ENCODE data around the gene EEF1E1.
A peak's percentile ranks its signal among the peaks of the same experiment; 100 is the strongest.
"Not testable (repeated sequence)": the region's sequence is repeated elsewhere in the genome, so short reads cannot be mapped to it uniquely, and the experiment has no call there.

Gene EEF1E1

DNA sequence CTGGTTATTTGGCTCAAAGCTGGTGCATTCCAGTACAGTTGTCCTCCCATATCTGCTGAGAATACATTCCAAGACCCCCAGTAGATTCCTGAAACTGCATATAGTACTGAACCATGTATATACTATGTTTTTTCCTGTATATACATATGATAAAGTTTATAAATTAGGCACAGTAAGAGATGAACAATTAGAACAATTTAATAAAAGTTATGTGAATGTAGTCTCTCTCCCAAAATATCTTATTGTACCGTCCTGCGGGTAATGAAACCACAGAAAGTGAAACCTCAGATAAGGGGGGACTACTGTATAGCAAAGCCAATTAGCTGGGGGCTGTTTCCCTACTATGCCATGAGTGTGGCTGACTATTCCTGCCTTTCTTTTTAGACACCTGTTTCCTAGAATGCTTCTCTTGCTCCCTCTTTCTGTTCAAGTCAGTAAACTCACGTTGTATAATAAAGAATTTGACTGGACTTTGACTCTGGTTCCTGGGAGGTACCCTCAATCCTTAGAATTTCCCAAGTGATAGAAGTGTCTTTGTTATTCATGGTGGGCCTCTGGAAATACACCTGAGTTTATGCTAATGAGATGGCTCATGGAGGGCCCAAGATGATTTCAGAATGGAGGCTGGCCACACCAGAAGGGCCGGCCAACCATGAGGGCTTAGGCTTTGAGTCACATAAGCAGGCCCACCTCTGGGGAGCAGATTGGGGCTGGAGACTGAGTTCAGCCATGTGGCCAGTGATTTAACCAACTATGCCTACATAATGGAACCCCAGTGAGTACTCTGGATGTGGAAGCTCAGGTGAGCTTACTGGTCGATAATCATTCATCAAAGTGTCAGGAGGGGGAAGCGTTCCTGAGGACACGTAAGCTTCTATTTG lies 37.5 kb downstream of the EEF1E1 start:
- peak in 1 of 58 donors; percentile 5 for DNase-seq

DNA sequence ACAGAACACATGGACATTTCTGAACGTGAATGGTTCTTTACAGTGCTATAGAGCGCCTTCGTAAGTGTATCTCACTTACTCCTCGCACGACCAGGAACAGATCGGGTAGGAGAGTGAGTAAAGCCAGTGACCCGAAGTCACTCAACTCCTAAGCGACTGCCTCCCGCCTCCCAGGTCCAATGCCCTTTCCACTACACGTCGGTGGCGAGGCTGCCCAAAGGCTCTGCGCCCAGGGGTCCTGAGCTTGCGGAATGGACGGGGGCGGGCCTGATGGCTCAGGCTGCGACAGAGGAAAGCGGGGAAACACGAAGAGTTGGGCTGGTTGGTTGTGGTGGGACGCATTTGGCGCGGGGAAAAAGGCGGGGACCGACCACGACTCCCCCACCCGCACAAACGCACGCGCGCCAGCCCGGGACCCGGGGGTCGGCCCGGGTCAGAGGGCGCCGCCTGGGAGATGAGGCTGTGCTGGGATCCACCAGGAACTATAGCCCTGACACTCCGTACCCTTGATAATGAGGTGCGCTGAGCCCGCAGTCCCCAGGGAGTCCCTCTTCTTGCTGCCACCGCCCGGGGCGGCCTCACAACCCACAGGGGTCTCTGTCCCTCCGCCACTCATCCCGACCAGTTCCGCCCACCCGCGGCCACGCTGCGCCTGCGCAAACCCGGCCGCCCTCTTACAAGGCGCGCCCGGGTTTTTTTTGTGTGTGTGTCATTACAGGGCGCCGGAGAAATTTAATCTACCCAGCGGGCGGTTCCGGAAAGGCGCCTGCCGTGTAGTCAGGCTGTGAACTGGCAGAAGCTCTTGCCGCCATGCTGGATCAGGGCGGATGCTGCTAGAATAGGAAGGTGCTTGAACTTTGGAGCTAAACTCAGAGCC lies 38.3 kb downstream of the EEF1E1 start, which contains the start of gene BLOC1S5:
BLOC1S5 (minus strand) TSS at position 629 of the 877 bp plus-strand sequence; CDS start at position 616, 13 bp downstream.
- DNase-seq: peak; percentile 74 to 96 (median 92)

DNA sequence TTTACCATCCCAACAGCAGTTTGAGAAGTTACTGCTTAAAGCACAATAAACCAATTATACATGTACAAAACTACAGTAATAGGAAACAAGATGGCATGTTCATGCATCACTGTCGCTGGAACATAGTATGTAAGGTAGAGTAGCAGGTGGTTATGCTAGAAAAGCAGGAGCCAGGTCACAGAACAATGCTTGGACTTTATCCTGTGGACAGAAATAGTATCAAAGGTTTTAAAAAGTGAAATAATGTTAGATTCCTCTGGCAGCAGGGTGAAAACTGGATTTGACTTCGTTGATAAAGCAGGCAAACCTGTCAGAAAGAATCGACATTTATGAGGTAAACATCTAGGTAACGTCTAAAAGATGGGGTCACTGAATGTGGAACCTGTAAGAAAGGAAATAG lies 40.6 kb downstream of the EEF1E1 start:
- DNase-seq: no peak

DNA sequence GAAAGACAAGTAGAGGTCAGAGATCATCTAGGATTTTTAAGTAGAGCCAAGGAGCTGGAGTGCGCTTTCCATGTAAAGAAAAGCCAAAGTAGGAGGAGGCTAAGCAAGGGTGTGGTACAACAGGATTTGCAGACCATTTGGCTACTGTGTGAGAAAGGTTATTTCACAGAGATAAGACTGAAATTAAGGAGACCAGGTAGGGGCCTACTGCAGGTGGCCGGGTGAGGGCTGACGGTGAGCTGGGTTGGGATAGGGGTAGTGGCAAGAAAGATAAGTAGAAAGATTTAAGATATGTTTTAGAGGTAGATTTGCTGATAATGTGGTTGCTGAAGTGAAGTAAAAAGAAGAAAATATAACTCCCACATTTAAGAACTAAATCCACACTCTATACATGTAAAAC lies 42.0 kb downstream of the EEF1E1 start:
- no peak for DNase-seq

DNA sequence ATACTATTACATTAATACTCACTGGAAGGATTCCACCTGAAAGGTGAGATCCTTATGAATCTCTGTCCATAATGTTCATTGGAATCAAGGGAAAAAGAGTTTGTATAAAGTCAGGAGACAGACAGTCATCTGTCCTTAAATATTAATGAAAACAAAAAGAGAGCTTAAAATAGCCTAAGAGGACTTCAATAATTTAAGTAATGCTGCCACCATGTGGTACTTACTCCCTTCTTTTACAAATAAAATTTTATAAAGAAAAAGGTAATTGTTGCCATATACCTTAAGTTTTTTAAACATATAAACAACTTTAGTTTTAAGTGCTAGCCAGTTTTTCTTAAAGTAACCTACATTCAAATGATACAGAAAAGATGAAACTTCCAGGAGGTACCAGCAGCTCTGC lies 43.2 kb downstream of the EEF1E1 start:
- no peak for DNase-seq

DNA sequence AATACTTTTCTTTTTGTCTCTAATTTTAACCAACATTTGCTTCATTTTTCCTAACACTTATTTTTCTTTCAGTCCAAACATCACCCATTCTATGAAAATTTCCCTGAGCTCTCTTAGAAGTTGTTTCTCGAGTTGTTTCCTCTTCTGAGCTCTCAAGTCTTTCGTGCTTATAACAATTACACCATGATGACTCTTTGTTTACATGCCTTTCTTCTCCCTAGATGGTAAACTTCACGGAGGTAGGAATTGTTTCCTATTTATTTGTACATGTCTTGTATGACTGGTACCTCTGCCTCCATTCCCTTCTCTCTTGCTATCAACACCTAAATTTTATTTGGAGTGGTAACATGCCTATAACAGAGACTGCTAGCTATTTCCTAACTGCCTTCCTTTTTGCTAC lies 44.6 kb downstream of the EEF1E1 start:
- no peak for DNase-seq

DNA sequence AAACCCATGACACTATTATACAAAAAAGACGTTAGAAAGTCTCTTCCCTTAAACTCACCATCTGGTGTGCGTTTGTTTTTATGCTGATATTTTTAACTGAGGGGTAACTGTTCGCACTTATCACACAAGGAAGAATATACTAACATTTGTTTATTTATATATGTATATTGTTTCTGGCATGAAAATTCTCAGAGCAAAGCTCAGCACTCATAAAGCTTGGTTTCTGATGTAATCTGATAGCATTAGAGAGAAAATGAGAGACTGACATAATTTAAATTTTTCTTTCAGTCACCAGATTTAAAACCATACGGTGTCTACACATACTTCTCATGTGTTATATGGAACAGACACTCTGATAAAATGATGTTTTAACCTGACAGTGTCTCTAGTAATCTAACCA lies 45.1 kb downstream of the EEF1E1 start:
- DNase-seq: no peak

DNA sequence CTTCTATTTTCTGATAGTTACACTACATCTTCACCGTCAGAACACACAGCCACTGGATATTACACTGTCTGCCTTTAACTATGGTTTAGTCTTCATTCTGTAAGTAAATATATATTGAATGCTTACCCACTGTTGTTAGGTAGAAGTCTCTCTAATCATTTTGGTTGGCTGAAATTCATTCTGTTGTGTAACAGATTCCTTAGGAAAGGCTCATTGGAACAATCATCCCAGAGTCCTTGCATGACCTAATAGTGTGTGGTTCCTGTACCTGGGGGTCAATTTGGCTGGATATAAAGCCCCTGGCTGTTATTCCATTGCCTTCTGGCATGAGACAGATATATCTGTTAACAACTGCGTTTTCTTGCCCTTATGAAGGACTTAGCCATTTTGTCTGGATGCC lies 48.1 kb downstream of the EEF1E1 start:
- DNase-seq: no peak

DNA sequence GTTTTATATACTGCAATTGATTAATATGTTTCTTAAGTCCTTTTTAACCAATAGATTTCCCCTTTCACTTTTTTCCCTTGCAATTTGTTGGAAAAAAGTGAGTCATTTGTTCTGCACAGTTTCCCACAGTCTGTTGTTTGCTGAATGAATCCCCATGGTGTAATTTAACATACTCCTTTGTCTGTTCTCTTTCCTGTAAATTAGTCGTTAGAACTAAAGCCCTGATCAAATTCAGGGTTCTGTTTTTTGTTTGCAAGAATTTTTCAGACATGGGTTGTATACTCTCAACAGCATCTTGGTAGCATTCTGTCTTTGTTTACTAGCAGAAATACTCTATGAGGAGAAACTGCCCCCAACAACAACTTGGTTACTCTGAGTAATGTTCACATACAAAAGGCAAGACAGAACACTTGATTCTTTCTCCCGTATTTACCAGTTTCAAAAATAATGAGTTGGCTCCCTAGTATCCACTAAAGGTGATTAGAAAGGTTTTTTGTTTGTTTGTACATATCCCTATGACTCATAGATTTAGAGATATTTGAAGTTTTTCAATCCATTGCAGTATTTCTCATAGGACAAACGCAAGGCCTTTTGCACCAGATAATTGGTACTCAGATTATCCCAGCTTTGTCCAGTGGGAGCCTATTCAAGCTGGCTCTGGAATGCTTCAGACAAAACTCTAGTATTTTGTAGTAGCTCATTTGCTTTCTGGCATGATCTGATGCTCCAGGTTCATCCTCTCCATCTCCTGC lies 54.6 kb downstream of the EEF1E1 start:
- DNase-seq: no peak

DNA sequence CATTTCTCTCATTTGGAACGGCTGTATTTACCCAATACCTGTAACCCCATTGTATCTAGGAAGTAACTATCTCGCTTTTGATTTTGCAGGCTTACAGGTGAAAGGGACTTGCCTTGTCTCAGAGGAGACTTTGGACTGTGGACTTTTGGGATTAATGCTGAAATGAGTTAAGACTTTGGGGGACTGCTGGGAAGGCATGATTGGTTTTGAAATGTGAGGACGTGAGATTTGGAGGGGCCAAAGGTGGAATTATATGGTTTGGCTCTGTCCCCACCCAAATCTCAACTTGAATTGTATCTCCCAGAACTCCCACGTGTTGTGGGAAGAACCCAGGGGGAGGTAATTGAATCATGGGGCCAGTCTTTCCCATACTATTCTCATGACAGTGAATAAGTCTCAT lies 56.6 kb downstream of the EEF1E1 start:
- not testable (repeated sequence) for DNase-seq

DNA sequence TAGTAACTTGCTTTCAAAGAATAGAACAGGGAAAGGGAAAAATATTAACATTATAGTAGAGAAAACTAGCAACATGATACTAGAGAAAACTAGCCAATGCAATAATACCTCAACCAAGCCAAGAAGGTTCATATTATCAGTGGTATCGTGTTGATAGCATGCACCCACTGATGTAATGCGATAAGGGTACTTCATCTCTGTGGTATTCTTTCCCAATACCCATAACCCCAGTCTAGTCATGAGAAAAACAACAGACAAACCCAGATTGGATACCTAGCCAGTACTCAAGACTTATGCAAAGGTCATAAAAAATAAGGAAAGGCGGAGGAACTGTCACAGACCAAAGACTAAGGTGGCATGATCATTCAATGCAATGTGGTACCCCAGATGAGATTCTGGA lies 59.1 kb downstream of the EEF1E1 start:
- no peak for DNase-seq

DNA sequence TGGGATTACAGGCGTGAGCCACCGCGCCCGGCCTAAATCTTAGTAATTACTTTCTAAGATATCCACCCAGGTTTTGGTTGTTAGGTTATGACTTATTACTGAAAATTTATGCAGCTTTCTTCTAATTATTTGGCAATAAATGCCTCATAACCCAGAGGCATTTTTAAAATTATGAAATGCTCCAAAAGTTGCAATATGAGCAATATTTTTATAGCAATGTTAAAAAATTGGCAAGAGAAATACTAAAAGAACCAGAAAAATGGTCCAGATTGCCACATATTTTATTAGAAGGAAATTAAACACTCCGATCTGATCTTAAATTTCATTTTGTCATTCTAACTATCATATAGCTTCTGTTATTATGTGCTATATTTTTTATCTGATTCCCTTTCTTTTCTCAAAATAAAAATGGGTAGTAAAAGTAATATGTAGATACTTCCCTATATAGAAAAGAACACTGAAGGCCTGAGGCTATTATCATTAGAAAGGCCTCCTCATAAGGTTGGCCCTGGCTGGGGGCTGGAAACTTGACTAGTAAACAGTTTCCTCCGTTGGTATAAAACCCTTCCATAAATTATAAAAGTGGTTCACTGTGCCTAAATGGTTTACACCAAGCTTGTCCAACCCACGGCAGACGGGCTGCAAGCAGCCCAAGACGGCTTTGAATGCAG lies 60.3 kb downstream of the EEF1E1 start:
- DNase-seq: no peak

DNA sequence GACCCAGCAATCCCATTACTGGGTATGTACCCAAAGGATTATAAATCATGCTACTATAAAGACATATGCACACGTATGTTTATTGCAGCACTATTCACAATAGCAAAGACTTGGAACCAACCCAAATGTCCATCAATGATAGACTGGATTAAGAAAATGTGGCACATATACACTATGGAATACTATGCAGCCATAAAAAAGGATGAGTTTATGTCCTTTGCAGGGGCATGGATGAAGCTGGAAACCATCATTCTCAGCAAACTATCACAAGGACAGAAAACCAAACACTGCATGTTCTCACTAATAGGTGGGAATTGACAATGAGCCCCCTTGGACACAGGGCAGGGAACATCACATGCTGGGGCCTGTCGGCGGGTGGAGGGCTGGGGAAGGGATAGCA lies 68.2 kb downstream of the EEF1E1 start:
- not testable (repeated sequence) for DNase-seq

DNA sequence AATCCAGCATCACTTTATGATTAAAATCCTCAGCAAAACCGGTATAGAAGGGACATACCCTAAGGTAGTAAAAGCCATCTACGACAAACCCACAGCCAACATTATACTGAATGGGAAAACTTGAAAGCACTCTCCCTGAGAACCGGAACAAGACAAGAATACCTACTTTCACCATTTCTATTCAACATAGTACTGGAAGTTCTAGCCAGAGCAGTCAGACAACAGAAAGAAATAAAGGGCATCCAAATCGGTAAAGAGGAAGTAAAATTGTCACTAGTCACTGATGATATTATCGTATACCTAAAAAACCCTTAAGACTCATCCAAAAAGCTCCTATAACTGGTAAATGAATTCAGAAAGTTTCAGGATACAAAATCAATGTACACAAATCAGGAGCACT lies 71.4 kb downstream of the EEF1E1 start:
- DNase-seq: no peak
